ENCODE measurements around the gene RCN2. TPM values are rescaled to one million over a fixed set of nuclear protein-coding genes. Genes with fewer than 3 reads are reported as not detected.

RCN2 gene
- total RNA-seq, 1 donor: 50.3 TPM

- TF ChIP-seq, protein P1, sequence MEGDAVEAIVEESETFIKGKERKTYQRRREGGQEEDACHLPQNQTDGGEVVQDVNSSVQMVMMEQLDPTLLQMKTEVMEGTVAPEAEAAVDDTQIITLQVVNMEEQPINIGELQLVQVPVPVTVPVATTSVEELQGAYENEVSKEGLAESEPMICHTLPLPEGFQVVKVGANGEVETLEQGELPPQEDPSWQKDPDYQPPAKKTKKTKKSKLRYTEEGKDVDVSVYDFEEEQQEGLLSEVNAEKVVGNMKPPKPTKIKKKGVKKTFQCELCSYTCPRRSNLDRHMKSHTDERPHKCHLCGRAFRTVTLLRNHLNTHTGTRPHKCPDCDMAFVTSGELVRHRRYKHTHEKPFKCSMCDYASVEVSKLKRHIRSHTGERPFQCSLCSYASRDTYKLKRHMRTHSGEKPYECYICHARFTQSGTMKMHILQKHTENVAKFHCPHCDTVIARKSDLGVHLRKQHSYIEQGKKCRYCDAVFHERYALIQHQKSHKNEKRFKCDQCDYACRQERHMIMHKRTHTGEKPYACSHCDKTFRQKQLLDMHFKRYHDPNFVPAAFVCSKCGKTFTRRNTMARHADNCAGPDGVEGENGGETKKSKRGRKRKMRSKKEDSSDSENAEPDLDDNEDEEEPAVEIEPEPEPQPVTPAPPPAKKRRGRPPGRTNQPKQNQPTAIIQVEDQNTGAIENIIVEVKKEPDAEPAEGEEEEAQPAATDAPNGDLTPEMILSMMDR (IDR thresholded peaks at IDR 0.05; ENCODE audit: extremely low read depth, low read depth, low read length): no peak
- Histone ChIP-seq H3K27ac (ENCODE audit: low read depth, low read length) (no peak overlapping the region), H3K79me2 (ENCODE audit: insufficient read depth, low read length) (no peaks in the 10 kb centered on the region), H3K4me3 (ENCODE audit: insufficient read depth, low read length) (no peak overlapping the region), H3K4me2 (ENCODE audit: insufficient read depth, low read length) (no peak overlapping the region), H3K36me3 (ENCODE audit: insufficient read depth, low read length) (no peaks in the 10 kb centered on the region), H3K9me3 (ENCODE audit: low read depth, low read length) (no peaks in the 10 kb centered on the region), H3K4me1 (ENCODE audit: insufficient read depth, low read length) (no peaks in the 10 kb centered on the region), H4K20me1 (ENCODE audit: insufficient read depth, low read length) (no peaks in the 10 kb centered on the region), H2AFZ (ENCODE audit: low read length) (no peak overlapping the region), H3K27me3 (ENCODE audit: insufficient read depth, low read length) (no peaks in the 10 kb centered on the region)
- no peak for DNase-seq (ENCODE audit: insufficient read length, low spot score, missing footprints)
These were observed 47.9 kb downstream of the RCN2 start for GRCh38 chr15:76979331-76979925.

DNA sequence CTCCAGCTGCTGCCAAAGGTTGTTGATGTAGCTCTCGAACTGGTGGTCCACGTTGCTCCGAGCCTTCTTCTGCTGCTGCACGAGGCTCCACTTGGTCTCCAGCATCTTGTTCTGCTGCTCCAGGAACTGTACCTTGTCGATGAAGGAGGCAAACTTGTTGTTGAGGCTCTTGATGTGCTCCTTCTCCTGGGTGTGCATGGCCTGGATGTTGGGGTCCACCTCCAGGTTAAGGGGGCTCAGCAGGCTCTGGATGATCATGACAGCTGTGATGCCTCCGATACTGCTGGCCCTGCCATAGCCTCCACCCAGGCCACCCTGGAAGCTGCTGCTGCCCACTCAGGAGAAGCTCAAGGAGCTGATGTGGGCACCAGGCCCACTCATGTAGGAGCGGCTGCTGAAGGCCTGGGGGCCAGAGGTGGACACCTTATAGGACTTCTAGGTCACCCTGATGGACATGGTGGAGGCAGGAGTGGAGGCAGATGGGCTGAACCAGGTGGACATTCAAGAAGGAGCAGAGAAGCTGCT is 48.5 kb downstream of the RCN2 start:
- H3K4me3 ChIP-seq (ENCODE audit: insufficient read depth, low read length): no peak overlapping the region
- H3K36me3 ChIP-seq (ENCODE audit: insufficient read depth, low read length): no peaks in the 10 kb centered on the region
- no peak for DNase-seq (ENCODE audit: insufficient read length, low spot score, missing footprints)
- TF ChIP-seq, protein P1 (IDR thresholded peaks at IDR 0.05; ENCODE audit: extremely low read depth, low read depth, low read length): no peak
- no peaks in the 10 kb centered on the region for H3K27me3 ChIP-seq (ENCODE audit: insufficient read depth, low read length)
- no peaks in the 10 kb centered on the region for H3K79me2 ChIP-seq (ENCODE audit: insufficient read depth, low read length)
- no peak overlapping the region for H2AFZ ChIP-seq (ENCODE audit: low read length)
- no peaks in the 10 kb centered on the region for H4K20me1 ChIP-seq (ENCODE audit: insufficient read depth, low read length)
- H3K27ac ChIP-seq (ENCODE audit: low read depth, low read length): no peak overlapping the region
- no peak overlapping the region for H3K4me2 ChIP-seq (ENCODE audit: insufficient read depth, low read length)
- H3K9me3 ChIP-seq (ENCODE audit: low read depth, low read length): no peaks in the 10 kb centered on the region
- H3K4me1 ChIP-seq (ENCODE audit: insufficient read depth, low read length): no peaks in the 10 kb centered on the region

- Histone ChIP-seq H3K27ac (ENCODE audit: low read depth, low read length) (no peak overlapping the region), H3K4me3 (ENCODE audit: insufficient read depth, low read length) (no peak overlapping the region), H3K27me3 (ENCODE audit: insufficient read depth, low read length) (no peaks in the 10 kb centered on the region), H3K36me3 (ENCODE audit: insufficient read depth, low read length) (no peaks in the 10 kb centered on the region), H2AFZ (ENCODE audit: low read length) (no peak overlapping the region), H3K4me2 (ENCODE audit: insufficient read depth, low read length) (no peak overlapping the region), H3K9me3 (ENCODE audit: low read depth, low read length) (no peaks in the 10 kb centered on the region), H3K4me1 (ENCODE audit: insufficient read depth, low read length) (no peaks in the 10 kb centered on the region), H3K79me2 (ENCODE audit: insufficient read depth, low read length) (no peaks in the 10 kb centered on the region), H4K20me1 (ENCODE audit: insufficient read depth, low read length) (no peaks in the 10 kb centered on the region)
- TF ChIP-seq, protein P1 (IDR thresholded peaks at IDR 0.05; ENCODE audit: extremely low read depth, low read depth, low read length): no peak
- DNase-seq (ENCODE audit: insufficient read length, low spot score, missing footprints): no peak
These were observed 50.8 kb downstream of the RCN2 start for GRCh38 chr15:76982356-76982755.

GRCh38 chr15:76982756-76983155 is 51.2 kb downstream of the RCN2 start:
- no peaks in the 10 kb centered on the region for H3K9me3 ChIP-seq (ENCODE audit: low read depth, low read length)
- H3K4me2 ChIP-seq (ENCODE audit: insufficient read depth, low read length): no peak overlapping the region
- TF ChIP-seq, protein P1 (IDR thresholded peaks at IDR 0.05; ENCODE audit: extremely low read depth, low read depth, low read length): no peak
- no peaks in the 10 kb centered on the region for H3K4me1 ChIP-seq (ENCODE audit: insufficient read depth, low read length)
- H3K4me3 ChIP-seq (ENCODE audit: insufficient read depth, low read length): no peak overlapping the region
- H3K79me2 ChIP-seq (ENCODE audit: insufficient read depth, low read length): no peaks in the 10 kb centered on the region
- no peaks in the 10 kb centered on the region for H3K36me3 ChIP-seq (ENCODE audit: insufficient read depth, low read length)
- DNase-seq (ENCODE audit: insufficient read length, low spot score, missing footprints): no peak
- H3K27me3 ChIP-seq (ENCODE audit: insufficient read depth, low read length): no peaks in the 10 kb centered on the region
- no peak overlapping the region for H3K27ac ChIP-seq (ENCODE audit: low read depth, low read length)
- H2AFZ ChIP-seq (ENCODE audit: low read length): no peak overlapping the region
- H4K20me1 ChIP-seq (ENCODE audit: insufficient read depth, low read length): no peaks in the 10 kb centered on the region
